Choroid plexus epithelial cell (primary cell): ENCODE results near the gene CCDC127.

Experiments
- DNase-seq: peaks from one replicate; pipeline ENCODE4 v3.0.0-alpha.2; 2010; ENCODE audit warnings: low read depth
- H3K4me3 ChIP-seq: 2 replicates; pipeline ENCODE4 v1.5.1; 2011; ENCODE audit warnings: low read depth, mild to moderate bottlenecking, control low read depth, low read length, moderate library complexity
- TF ChIP-seq, protein P1 (sequence below): conservative IDR thresholded peaks from 2 replicates; pipeline ENCODE4 v1.5.1; 2011; ENCODE audit warnings: low read depth, mild to moderate bottlenecking, control low read depth, inconsistent platforms, low read length, moderate library complexity

Gene CCDC127

DNA sequence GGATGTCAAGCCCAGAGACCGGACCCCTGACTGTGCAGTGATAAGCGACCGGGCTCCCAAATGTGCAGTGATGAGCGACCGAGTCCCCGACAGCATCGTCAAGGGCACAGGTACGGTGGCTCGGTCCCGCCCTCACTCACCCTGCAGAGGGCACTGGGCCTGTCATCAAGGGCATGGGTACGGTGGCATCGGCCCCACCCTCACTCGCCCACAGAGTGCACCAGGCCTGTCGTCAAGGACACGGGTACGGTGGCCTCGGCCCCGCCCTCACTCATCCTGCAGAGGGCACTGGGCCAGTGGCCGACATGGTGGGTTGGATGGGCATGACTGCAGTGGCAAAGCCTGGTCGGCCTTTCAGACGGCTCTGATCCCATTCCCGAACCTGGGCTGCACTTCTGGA lies 36.4 kb downstream of the CCDC127 start:
- H3K4me3 ChIP-seq: no peak overlapping the region
- no peak for DNase-seq
- TF ChIP-seq, protein P1, sequence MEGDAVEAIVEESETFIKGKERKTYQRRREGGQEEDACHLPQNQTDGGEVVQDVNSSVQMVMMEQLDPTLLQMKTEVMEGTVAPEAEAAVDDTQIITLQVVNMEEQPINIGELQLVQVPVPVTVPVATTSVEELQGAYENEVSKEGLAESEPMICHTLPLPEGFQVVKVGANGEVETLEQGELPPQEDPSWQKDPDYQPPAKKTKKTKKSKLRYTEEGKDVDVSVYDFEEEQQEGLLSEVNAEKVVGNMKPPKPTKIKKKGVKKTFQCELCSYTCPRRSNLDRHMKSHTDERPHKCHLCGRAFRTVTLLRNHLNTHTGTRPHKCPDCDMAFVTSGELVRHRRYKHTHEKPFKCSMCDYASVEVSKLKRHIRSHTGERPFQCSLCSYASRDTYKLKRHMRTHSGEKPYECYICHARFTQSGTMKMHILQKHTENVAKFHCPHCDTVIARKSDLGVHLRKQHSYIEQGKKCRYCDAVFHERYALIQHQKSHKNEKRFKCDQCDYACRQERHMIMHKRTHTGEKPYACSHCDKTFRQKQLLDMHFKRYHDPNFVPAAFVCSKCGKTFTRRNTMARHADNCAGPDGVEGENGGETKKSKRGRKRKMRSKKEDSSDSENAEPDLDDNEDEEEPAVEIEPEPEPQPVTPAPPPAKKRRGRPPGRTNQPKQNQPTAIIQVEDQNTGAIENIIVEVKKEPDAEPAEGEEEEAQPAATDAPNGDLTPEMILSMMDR: no peak

DNA sequence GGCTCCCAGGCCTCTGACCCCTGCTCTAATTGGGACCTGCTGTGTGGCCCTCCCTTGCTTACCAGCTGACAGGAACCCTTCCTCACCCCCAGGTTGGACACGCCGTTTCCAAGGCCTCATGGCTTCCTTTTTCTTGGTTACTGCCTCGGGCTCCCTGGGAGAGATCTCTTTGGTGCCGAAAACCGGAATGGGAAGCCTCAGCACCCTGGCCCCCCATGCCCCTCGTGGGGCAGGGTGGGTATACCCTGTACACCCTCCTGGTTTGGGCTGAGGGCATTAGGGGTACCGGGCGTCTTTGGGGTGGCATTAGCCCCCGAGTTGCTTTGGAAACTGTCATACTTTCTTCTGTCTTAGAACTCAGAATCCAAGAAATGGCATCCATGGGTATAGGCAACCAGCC lies 36.8 kb downstream of the CCDC127 start:
- H3K4me3 ChIP-seq: no peak overlapping the region
- TF ChIP-seq, protein P1: no peak
- DNase-seq: no peak

DNA sequence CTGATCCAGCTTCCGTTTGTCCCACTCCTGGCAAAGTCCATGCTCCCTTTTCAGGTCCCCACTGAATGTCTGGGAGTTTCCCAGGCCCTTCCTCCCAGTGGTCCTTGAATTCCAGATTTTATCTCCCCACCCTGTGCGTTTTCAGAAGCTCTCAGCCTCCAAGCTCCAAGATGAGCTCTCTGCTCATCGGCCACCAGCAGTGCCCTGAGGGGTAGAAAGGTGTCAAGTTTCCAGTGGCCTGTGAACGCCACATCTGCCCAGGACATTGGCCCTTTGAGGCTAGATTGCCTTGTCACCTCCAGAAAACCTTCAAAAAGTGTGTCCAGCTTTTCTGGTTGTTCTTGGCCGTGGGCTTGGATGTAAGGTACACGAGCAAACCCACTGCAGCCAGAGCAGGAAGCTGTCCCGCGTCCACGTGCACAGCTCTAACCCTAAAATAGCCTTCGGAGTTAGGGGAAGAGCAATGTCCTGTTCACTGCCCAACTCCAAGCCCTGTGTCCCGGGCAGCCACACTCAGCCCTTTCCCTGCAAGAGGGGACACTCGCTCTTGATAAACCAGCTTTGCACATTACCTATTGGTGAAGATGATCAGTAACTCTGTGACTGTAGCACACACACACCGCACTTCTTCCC lies 37.6 kb downstream of the CCDC127 start:
- TF ChIP-seq, protein P1: no peak
- no peak overlapping the region for H3K4me3 ChIP-seq
- no peak for DNase-seq

DNA sequence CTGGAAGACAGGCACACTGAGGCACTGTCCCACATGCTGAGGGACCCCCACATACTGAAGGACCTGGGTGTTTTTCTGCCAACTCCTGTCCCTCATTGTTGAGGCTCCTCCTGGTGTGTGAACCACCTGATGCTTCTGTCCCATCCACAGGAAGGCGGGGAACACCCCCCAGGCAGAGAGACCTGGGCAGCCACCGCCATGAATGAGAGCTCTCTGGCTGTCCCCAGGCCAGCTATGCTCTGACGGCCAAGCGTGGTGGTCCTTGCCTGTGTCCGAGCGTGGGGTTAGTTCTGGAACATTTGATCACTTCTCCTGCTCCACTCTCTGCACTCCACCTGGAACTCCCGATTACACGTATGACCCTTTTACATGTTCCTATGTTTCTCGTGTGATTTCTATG lies 38.6 kb downstream of the CCDC127 start:
- DNase-seq: no peak
- TF ChIP-seq, protein P1: no peak
- no peak overlapping the region for H3K4me3 ChIP-seq

DNA sequence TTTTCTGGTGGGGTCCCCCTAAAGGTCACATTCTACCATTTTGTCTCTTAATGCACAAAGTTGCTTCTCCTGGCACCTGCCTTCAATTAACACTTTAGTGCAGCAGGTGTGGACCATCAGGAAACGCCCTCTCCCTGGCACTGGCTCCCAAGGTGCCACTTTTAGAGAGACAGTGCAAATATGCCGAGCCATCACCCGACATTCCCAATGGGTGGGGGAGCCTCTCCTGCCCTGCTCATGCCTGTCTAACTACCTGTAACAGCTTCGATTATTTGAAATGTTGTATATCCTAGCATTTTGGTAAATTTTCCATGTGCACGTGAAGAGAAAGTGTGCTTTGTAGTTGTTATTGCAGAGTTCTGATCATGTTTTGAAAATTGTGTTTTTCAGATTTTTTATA lies 39.8 kb downstream of the CCDC127 start:
- DNase-seq: no peak
- H3K4me3 ChIP-seq: no peak overlapping the region
- TF ChIP-seq, protein P1: no peak

- no peak overlapping the region for H3K4me3 ChIP-seq
- DNase-seq: no peak
Measured at GRCh38 chr5:176296-176823, 41.6 kb downstream of the CCDC127 start.

More at GRCh38 chr5:176296-176823, 41.6 kb downstream of the CCDC127 start:
- TF ChIP-seq, protein P1: no peak
